DMS53 (cell line): ENCODE results near the gene EIF4H.
"Not testable (repeated sequence)": the region's sequence is repeated elsewhere in the genome, so short reads cannot be mapped to it uniquely, and the experiment has no call there.

Experiments
- DNase-seq: peaks from one replicate; lab custom pipeline; 2025; lab: John Stamatoyannopoulos, UW

EIF4H gene

DNA sequence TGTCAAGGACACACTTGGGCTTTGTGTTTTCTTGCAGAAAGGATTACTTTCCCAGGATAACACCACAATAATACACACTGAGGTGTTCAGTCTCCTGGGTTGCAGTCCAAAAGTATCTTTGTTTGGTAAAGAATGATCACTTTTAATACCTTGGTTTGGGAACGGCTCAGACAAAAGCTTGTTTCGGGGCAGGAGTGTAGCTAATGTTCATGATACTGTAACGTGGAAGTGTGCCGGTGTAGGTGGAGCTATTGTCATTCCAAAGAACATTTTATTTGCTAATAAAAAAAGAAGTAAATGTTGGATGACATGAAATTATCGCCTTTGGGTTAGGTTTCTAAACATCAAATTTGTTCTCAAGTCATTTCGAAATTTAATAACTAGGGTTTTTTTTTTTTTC lies 1.2 kb downstream of the EIF4H start:
- DNase-seq: no peak

DNA sequence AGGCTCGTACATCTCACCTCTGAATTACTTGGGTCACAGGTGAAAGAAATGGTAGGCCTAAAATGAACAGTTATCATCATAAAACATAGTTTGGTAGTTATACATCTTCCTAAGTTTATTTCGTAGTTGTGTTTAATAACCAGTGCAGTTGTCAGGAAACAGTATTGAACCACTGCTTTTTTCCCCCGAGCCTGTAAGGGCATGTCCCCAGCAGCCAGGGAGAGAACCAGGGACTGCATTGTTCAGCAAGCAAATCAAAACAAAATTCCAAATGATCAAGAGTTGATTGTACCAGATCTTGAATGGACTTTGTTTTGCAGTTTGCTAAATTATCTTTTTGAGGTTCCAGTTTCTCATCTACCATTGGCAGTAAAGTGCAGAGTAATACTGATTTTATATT lies 2.4 kb downstream of the EIF4H start:
- DNase-seq: no peak

DNA sequence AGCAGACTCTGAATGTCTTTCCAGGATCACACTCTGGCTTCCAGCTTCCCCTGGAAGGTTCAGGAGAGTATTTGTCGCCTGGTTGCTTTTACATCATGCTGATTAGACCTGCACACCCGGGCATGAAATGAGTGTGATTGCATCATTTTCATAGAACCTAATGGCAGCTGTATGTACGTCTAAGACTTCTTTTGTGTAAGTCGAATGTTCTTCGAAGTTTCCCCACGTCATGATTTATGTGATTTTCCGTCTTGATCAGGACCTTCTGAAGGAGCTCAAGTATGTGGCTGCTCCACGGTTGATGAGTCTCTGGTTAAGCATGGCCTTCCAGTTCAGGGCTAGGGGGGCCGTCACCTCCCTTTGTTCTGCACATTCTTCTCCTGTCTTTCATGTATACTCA lies 4.5 kb downstream of the EIF4H start:
- no peak for DNase-seq

DNA sequence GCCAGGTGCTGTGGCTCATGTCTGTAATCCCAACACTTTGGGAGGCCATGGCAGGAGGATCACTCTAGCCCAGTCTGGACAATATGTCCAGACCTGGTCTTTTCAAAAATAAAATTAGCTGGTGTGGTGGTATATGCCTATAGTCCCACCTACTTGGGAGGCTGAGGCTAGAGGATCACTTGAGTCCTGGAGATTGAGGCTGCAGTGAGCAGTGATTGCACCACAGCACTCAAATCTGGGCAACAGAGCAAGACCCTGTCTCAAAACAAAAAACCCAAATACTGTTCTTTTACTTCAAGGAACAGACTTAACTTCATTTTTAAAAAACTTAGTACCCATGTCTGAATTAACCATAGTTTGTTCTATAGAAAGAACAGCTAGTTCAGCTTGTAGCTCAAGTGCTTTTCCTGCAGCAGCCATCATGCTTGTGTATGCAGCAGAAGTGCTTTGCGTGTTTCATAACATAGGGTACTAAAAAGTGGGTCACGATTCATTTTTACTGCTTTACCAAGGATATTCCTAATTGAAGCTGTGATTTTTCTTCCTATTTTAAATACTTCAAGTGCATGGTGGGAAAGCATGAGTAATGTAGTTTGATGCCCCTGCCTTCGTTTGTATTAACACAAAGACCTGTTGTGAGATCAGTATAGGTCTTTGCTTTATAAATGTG lies 5.9 kb downstream of the EIF4H start:
- DNase-seq: no peak

DNA sequence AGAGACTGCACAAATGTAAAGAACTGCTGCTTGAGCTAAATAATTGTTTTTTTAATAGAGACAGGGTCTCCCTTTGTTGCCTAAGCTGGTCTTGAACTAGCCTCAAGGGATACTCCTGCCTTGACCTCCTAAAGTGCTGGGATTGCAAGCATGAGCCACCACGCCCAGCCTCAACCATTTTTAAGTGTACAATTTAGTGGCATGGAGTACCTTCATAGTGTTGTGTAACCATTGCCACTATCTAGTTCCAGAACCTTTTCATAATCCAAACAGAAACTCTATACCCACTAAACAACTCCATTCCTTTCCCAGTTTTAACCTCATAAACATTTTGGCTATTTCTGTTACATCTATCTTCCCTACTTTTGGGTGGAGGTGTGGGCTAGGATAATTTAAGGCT lies 6.7 kb downstream of the EIF4H start:
- DNase-seq: no peak

DNA sequence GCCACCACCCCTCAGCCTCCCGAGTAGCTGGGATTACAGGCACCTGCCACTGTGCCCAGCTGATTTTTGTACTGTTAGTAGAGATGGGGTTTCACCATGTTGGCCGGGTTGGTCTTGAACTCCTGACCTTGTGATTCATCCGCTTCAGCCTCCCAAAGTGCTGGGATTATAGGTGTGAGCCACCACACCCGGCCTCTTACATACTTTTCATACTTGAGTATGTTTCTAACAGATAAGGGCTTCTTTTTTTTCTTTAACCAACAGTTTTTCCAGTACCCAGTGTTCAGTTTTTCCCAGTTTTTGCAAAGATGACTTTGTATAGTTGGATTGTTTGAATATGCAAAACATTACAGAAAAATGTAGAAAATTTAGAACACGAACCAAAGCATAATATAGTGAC lies 7.7 kb downstream of the EIF4H start:
- DNase-seq: no peak

DNA sequence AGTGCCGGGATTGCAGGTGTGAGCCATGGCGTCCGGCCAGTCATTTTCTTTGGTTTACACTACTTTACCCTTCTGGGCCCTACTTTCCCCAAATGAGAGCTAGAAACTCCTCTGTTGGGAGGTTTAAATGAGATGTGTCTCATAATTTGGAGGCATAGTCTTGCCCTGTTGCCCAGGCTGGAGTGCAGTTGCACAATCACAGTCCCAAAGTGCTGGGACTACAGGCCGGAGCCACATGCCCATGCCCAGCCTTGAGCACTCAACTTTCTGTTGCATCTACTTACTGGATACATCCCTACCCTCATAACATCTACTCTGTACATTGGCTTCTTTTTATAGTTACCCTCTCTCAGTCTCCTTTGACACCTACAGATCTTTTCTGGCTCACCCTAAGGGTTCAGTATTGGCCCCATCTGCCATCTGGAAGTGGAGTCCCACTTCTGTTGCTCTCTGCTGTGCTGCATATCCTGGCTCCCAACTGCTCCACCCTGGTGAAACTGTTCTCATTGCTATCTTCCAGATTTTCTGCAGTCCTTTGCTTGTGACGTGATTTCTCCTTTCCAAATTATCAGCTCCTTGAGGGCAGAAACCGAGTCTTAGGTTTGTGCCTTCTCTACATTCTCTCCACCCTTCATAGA lies 8.4 kb downstream of the EIF4H start:
- DNase-seq: no peak

DNA sequence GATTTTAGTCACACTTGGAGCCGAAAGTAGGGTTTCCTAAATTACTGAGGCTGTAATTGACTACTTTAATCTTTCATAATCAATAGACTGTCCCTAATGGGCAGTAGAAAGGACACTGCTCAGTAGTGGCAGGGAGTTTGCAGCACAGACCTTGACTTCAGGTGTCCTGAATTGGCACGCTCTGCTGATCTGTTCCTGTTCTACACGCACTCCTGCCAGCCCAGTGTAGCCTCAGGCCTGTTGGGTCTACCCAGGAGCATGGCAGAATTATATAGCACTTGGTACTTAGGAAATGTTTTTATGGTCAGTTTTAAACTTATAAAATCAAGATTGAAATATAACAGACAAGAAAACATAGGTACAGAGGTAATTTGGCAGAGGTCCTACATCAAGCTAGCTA lies 9.0 kb downstream of the EIF4H start:
- no peak for DNase-seq

DNA sequence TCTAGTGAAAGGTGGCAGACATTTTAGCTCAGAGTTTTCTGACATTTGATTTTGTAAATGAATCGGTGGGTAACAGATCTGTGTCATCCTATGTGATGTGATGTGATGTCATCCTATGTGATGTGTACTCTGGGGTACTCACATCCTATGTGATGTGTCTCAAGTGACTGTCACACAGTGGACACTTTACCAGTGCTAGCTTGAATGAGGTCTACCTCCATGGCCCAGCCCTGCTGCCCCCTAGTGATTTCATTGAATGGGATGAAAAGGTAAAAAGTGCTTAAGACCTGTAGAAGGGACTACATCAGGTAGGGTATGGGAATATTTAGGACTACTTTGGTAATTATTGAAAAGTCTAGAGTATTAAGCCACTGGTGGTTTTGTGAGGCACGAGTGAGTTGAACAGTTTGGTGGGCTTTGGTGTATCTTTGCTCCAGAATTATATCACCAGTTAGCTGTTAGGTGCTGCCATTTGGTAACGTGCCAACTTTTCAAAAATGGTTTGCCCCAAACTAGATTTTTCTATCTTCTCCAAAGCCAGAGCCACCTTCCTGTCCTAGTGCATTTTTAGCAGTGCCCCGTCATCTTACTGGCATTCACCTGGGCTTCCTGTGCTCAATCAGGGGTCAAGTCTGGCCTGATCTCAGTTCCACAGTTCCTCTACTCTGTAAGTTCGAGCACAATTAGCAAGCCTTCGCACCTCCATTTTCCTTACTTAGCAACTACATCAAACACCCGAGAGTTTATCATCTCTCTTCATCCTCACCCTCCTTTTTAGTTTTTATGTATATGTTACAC lies 9.7 kb downstream of the EIF4H start:
- DNase-seq: peak; percentile 61

DNA sequence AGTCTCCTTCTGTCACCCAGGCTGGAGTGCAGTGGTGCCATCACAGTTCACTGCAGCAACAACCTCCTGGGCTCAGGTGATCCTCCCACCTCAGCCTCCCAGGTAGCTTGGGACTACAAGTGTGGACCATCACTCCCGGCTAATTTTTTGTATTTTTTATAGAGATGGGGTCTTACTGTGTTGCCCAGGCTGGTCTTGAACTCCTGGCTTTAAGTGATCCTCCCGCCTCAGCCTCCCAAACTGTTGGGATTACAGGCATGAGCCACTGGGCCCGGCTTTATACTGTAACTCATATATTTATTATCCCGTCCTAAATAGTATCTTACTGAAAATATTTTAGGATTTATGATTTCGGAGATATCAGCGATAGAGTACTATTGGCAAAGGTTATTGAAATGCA lies 10.9 kb downstream of the EIF4H start:
- no peak for DNase-seq

DNA sequence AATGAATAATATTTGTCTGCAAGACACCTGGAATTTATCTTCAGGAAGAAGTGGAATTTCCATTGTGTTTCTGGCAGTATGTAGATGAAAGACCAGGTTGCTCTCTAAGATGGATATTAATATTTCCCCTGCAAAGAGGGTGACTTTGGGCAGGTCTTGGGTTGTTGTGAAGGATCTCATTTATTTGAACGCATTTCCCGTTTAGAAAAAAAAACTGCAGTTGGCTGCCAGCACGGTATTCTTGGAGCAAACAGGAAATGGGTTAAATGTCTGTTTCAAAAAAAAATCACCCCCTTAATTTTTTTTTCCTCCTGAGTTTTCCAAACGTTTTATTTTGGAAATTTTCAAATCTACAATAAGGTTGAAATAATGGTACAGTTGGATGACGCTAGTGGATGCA lies 11.5 kb downstream of the EIF4H start:
- DNase-seq: no peak

DNA sequence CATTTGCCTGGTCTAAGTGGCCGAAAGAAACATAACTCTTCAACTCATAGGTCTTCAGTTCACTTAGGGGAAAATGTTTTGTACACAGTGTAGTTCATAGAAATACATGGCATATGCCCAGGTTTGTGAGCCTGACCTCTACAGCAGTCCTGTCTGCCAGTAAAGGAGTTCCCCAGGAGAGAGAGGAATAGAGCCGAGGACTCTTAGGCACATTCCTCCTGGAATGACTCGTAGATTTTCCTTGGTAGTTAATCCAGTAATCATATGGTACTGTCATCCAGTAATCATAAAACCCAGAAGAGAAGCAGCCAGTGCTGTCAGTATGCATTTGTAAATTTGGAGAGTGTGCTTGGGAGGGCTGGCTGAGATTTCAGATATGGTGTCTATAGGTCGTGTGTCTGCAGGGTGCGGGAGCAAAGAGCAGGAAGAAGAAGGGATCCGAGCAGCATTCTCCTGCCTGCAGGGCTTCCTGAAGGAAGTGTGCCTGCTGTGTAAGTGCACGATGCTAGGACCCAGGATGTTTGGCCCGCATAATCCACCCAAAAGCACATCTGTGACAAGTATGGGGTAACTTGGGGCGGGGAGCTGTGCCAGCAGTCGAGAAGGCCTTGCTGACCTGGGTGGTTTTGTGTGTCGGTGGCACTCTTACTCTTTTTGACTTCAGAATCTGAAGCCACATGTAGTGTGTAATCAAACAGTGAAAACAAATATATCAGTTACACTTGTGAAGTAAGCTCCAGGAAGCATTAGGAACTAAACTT lies 13.9 kb downstream of the EIF4H start:
- DNase-seq: no peak

DNA sequence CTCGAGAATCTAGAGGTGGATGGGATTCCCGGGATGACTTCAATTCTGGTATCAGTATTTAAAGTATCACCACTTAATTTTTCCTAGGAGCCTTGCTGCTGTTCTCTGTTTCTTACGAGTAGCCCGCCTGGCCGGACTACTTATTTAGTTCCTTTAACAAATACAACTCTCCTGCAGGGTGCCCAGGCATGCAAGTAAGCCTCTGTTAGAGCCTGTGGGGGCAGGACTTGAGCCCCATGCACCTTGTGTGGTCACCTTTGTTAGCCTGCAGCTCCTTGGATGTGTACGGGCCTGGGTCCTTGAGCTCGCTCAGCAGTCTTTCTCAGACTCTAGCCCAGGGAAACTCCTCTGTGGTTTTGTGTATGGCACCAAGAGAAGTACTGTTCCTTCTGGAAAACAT lies 16.1 kb downstream of the EIF4H start:
- no peak for DNase-seq

DNA sequence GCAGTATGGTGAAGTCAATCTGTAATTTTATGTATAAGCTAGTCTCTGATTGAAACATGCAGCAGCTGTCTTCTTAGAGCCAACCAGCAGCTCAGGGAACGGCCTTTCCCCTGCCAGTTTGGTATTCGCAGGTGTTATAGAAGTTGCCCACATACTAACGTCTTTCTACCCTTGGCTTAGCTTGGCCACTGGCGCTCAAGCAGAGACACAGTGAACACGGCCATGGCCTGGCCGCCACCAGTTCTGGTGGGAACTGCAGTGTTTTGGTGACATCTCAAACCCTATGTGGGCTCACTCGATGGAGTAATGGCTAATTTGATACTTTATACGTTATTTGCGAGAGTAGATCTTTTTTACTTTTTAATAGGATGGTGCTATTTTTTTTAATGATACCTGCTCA lies 17.1 kb downstream of the EIF4H start:
- no peak for DNase-seq

DNA sequence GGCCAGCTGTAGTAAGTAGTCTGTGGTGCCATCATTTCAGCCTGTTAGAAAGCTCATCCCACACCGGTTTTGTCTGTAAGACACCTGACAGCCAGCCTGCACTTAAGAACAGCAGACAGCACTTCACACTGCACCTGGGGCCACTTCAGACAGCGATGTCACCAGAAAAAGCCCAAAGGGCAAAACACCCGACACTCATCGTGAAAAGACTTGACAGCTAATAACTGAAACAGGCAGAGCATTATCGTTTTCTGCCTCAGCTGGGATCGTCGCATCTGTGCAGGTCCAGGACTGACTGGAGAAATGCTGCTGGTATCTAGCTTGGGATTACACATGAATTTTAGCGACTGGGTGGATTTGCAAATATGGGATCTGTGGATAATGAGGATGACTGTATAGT lies 18.9 kb downstream of the EIF4H start:
- peak; percentile 83 for DNase-seq

DNA sequence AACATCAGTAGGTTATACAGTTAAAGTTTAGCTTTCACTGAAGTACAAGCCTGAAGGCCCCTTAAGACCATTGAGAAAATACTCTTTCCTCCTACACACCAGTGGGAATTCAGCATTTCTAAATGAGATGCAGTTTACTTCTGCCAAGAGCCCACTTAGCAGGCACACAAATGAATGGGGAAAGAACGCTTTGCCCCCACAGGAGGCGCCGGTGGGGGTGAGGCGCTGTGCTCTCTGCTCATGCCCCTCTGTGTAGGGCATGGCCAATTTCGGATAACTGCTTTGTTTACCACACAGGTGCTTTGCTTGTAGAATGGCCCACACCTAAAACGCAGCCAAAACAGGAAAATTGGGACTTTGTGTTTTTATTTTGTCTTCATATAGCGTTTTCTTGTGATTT lies 19.8 kb downstream of the EIF4H start:
- DNase-seq: no peak

DNA sequence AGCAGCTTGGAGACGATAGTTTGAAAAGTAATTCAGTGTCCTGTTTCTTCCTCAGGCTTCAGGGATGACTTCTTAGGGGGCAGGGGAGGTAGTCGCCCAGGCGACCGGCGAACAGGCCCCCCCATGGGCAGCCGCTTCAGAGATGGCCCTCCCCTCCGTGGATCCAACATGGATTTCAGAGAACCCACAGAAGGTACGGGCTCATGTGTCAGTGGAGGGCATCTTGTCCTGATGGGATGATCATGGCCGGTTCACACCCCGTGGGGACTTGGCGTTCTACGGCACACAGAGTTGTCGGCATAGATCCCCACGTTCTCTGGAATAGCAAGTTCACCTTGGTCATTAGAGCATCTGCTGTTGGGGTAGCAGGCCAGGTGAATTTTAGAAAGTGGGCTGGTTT lies 20.5 kb downstream of the EIF4H start:
- no peak for DNase-seq

DNA sequence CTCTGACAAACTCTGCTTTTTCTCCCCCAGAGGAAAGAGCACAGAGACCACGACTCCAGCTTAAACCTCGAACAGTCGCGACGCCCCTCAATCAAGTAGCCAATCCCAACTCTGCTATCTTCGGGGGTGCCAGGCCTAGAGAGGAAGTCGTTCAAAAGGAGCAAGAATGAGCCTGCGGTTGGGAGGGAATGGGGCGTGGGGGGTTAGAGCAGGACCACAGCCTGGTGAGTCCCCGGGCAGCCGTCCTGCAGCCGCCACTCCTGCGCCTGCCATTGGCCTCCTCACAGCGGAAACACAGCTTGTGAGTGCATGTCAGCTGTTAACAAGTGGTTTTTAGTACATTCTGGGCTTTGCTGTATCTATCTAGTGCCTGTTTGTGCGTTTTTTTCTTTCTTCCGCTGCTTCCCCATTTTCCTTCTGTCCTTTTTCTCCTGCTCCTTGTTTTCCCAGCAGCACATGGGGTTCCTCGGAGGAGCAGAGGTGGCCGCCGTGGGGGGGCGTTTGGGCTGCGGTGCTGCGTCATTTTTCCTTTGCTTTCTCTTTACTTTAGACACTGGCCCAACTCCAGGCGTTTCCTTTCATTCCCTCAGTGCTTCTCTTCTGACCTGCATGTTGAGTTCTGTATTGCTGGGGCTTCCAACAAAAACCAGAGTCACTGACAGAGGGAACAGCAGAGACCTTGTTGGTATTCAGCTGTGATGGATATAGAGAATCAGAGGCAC lies 21.1 kb downstream of the EIF4H start:
- not testable (repeated sequence) for DNase-seq

DNA sequence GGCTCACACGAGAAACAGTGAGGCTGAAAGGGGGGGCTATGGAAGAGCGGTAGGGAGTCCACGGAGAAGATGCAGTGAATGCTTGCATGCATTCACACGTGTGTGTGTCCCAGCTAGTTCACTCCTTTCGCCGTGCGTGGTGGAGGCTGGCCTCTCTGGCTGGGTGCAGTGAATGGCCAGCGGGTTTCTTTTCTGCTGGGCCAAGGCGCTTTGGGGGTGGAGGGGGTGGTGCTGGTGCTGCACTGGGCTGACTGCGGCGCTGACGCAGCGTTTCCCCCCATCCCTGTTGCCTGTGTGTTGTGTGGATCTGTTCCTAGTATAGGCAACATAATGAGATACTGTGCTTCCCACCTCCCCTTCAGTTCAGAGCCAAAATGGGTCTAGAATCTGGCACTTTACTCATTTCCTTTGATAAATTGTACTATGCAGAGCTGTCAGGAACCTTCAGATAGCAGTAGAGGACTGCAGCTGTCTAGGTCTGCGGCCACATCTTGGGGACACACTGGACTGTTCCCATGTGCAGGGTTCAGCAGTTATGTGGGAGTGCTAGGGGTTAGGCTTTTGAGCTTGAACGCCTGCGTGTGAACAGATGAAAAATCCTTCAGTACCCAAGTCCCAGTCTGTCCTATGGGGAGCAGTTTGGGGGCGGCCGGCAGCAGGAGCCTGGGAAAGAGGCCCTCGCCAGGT lies 22.0 kb downstream of the EIF4H start:
- DNase-seq: not testable (repeated sequence)

DNA sequence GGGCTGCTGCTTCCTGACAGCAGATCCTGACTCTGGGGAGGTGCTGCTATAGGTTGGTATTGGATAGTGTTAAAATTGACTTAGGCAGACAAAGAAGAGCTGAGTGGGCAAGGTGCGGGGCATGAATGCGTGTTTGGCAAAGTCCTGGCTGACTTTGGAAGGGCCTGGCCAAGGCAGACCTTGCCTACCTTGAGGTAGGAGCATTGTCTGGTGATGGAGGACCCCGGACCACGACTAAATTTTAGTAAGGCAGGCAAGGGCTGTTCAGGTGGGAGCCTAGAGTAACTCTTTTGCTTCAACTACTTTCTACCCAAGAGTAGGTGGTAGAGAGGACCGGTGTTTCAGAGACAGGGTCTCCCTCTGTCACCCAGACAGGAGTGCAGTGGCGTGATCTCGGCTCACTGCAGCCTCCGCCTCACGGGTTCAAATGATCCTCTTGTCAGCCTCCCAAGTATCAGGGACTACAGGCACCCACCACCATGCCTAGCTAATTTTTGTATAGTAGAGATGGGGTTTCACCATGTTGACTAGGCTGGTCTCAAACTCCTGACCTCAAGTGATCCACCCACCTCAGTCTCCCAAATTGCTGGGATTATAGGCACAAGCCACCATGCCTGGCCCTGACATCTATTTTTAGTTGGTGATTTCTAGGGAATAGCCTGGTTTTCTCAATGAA lies 23.4 kb downstream of the EIF4H start:
- no peak for DNase-seq
